HL-60/S4 treated with retinoic acid at 250 ng/mL for 4 days and 3 days (cell line): ENCODE results near the gene FAM227A.

Source experiments
- in situ Hi-C: fragments of 300-500 bp; cut with MboI; formaldehyde crosslinking; loops from 2 replicates; pipeline ENCODE4 v1.7.0; 2022; ENCODE audit warnings: low sequenced_read_pairs

FAM227A gene

DNA sequence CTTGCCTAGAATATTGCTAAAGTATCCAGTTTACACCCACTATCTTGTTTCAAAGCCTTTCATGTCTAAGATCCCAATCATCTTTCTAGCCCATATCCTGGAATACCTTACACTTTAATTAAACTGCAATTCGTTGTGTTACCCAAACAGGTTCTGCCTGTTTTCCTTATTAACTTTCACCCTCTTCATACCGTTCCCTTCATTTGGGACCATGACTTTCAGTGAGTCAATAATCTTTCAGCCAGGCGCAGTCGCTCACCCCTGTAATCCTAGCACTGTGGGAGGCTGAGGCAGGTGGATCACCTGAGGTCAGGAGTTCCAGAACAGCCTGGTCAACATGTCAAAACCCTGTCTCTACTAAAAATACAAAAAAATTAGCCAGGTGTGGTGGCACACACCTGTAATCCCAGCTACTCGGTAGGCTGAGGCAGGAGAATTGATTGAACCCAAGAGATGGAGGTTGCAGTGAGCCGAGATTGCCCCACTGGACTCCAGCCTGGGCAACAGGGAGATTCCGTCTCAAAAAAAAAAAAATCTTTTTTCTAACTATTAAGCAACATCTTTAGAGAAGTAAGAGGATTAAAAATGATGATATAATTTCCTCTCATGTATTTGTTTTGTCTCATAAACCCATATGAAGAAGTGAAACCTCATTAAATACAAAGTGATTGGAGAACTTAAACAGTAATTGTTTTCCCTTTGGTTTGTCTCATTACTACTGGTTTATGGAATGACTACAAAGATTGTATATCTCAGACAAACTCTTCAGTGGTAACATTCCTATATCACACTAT, 106.9 kb downstream of the FAM227A start:
- in situ Hi-C loops: no loop called here

- in situ Hi-C loops: no loop called here
These were observed 115.5 kb downstream of the FAM227A start for GRCh38 chr22:38540701-38541100.

- in situ Hi-C loops: no loop called here
These were observed 124.8 kb downstream of the FAM227A start for GRCh38 chr22:38531251-38531938.
